ENCODE results near the gene WASF1.
"Not testable (repeated sequence)": the region's sequence is repeated elsewhere in the genome, so short reads cannot be mapped to it uniquely, and the experiment has no call there.

WASF1 gene

GRCh38 chr6:110173506-110174132, 5.9 kb downstream of the WASF1 start:
- DNase-seq (ENCODE audit: low read depth) = no peak

- DNase-seq (ENCODE audit: low read depth) = no peak
Observed at GRCh38 chr6:110170081-110170480, 9.4 kb downstream of the WASF1 start.

GRCh38 chr6:110158479-110158878, 21.0 kb downstream of the WASF1 start:
- DNase-seq (ENCODE audit: low read depth) = no peak

GRCh38 chr6:110147870-110148269, 31.6 kb downstream of the WASF1 start:
- no peak for DNase-seq (ENCODE audit: low read depth)

- DNase-seq (ENCODE audit: low read depth) = no peak
Observed at GRCh38 chr6:110140650-110141049, 38.8 kb downstream of the WASF1 start.

- no peak for DNase-seq (ENCODE audit: low read depth)
Observed at GRCh38 chr6:110139052-110139451, 40.4 kb downstream of the WASF1 start.

GRCh38 chr6:110137924-110138887, 41.3 kb downstream of the WASF1 start:
- DNase-seq (ENCODE audit: low read depth) = no peak

GRCh38 chr6:110130362-110130761, 49.1 kb downstream of the WASF1 start:
- DNase-seq (ENCODE audit: low read depth) = no peak

- no peak for DNase-seq (ENCODE audit: low read depth)
Observed at GRCh38 chr6:110128418-110128817, 51.1 kb downstream of the WASF1 start.

- DNase-seq (ENCODE audit: low read depth) = no peak
Observed at GRCh38 chr6:110125361-110125760, 54.1 kb downstream of the WASF1 start.

- DNase-seq (ENCODE audit: low read depth) = not testable (repeated sequence)
Observed at GRCh38 chr6:110121655-110122054, 57.8 kb downstream of the WASF1 start.

GRCh38 chr6:110116258-110116657, 63.2 kb downstream of the WASF1 start:
- DNase-seq (ENCODE audit: low read depth) = no peak

GRCh38 chr6:110114004-110114403, 65.5 kb downstream of the WASF1 start:
- no peak for DNase-seq (ENCODE audit: low read depth)

- no peak for DNase-seq (ENCODE audit: low read depth)
Observed at GRCh38 chr6:110105296-110105695, 74.2 kb downstream of the WASF1 start.

GRCh38 chr6:110103260-110103659, 76.2 kb downstream of the WASF1 start:
- DNase-seq (ENCODE audit: low read depth) = no peak

GRCh38 chr6:110102411-110102810, 77.1 kb downstream of the WASF1 start:
- DNase-seq (ENCODE audit: low read depth) = no peak

- no peak for DNase-seq (ENCODE audit: low read depth)
Observed at GRCh38 chr6:110101885-110102284, 77.6 kb downstream of the WASF1 start.

- DNase-seq (ENCODE audit: low read depth) = no peak
Observed at GRCh38 chr6:110098511-110099116, 80.9 kb downstream of the WASF1 start.

GRCh38 chr6:110097443-110097842, 82.0 kb downstream of the WASF1 start:
- no peak for DNase-seq (ENCODE audit: low read depth)

GRCh38 chr6:110095935-110096334, 83.5 kb downstream of the WASF1 start:
- DNase-seq (ENCODE audit: low read depth) = no peak

GRCh38 chr6:110095101-110095500, 84.4 kb downstream of the WASF1 start:
- no peak for DNase-seq (ENCODE audit: low read depth)

- no peak for DNase-seq (ENCODE audit: low read depth)
Observed at GRCh38 chr6:110093981-110094380, 85.5 kb downstream of the WASF1 start.

GRCh38 chr6:110090876-110091275, 88.6 kb downstream of the WASF1 start:
- DNase-seq (ENCODE audit: low read depth) = no peak

Data from stimulated activated CD8-positive, alpha-beta memory T cell treated with anti-CD3 and anti-CD28 coated beads, Interleukin-12 subunit alpha, Interleukin-12 subunit beta, amount 100 ng/mL, for 1 hour (primary cell).